ENCODE results near the gene WSCD1. TPM values are rescaled to one million over a fixed set of nuclear protein-coding genes. Genes with fewer than 3 reads are reported as not detected.

The WSCD1 gene
- total RNA-seq, 2 donors from 2014 or later = 28.5 to 50.0 TPM

GRCh38 chr17:6168296-6168695 lies 98.1 kb downstream of the WSCD1 start:
- no peak for ATAC-seq
- intact Hi-C loops (cut with DNase I, micrococcal nuclease) = no loop called here
- no peak for DNase-seq

- ATAC-seq = no peak
- intact Hi-C loops (cut with DNase I, micrococcal nuclease) = no loop called here
Measured at GRCh38 chr17:6170349-6170748, 100.2 kb downstream of the WSCD1 start.

GRCh38 chr17:6172642-6173330 lies 102.6 kb downstream of the WSCD1 start:
- intact Hi-C loops (cut with DNase I, micrococcal nuclease) = no loop called here
- DNase-seq = no peak
- no peak for ATAC-seq

More at GRCh38 chr17:6170349-6170748, 100.2 kb downstream of the WSCD1 start:
- DNase-seq = no peak

GRCh38 chr17:6173653-6174052 lies 103.5 kb downstream of the WSCD1 start:
- intact Hi-C loops (cut with DNase I, micrococcal nuclease) = no loop called here
- no peak for ATAC-seq
- no peak for DNase-seq

All from left colon (tissue), 2 donors.